OCI-LY3 (cell line): Measurements from ENCODE around the gene ECHS1.

ENCODE experiments used
- H2AFZ ChIP-seq: fragments of 200-600, 300-600 bp; shearing (Covaris generic); 2 replicates; pipeline ENCODE4 v1.6.0; 2014; ENCODE audit warnings: antibody characterized with exemption, low read depth, low read length
- H3K27ac ChIP-seq: fragments of 200-600, 300-600 bp; sonication (generic); 2 replicates; pipeline ENCODE4 v1.5.1; 2014; ENCODE audit warnings: mild to moderate bottlenecking, low read length, moderate library complexity, mixed read lengths
- H3K27me3 ChIP-seq: fragments of 200-600, 300-600 bp; sonication (generic); 2 replicates; pipeline ENCODE4 v1.6.1; 2014; ENCODE audit warnings: low read depth, low read length, mixed read lengths
- H3K36me3 ChIP-seq: fragments of 200-600, 300-600 bp; sonication (generic); replicated peaks from 2 replicates; pipeline ENCODE3; 2014; ENCODE audit warnings: low read depth, low read length, mixed read lengths
- H3K4me1 ChIP-seq: fragments of 300-600, 200-600 bp; sonication (generic); 2 replicates; pipeline ENCODE4 v1.6.1; 2014; ENCODE audit warnings: low read length, mixed read lengths
- H3K4me2 ChIP-seq: fragments of 200-600, 300-600 bp; sonication (generic); 2 replicates; pipeline ENCODE4 v1.6.1; 2014; ENCODE audit warnings: low read length, mixed read lengths
- H3K4me3 ChIP-seq: fragments of 300-600, 200-600 bp; sonication (generic); 2 replicates; pipeline ENCODE4 v1.5.1; 2014; ENCODE audit warnings: antibody characterized with exemption, mild to moderate bottlenecking, low read length, moderate library complexity
- H3K79me2 ChIP-seq: fragments of 300-600, 200-600 bp; shearing (Covaris generic); 2 replicates; pipeline ENCODE4 v1.6.1; 2014; ENCODE audit warnings: mild to moderate bottlenecking, low read length, mixed read lengths
- H3K9ac ChIP-seq: fragments of 300-600, 200-600 bp; shearing (Covaris generic); 2 replicates; pipeline ENCODE4 v1.6.0; 2014; ENCODE audit warnings: mild to moderate bottlenecking, low read length, moderate library complexity
- H3K9me3 ChIP-seq: fragments of 200-600, 300-600 bp; shearing (Covaris generic); 2 replicates; pipeline ENCODE4 v1.6.1; 2014; ENCODE audit warnings: low read length, mixed read lengths; ENCODE audit not compliant: insufficient read depth
- H4K20me1 ChIP-seq: fragments of 200-600, 300-600 bp; sonication (generic); 2 replicates; pipeline ENCODE4 v1.6.1; 2016; ENCODE audit warnings: low read length, mixed read lengths; ENCODE audit not compliant: insufficient read depth
- EZH2phosphoT487 ChIP-seq: fragments of 200-600 bp; shearing (Covaris generic); IDR thresholded peaks from 2 replicates; pipeline ENCODE4 v1.6.1; 2018; ENCODE audit warnings: antibody characterized with exemption, mixed run types, low read depth
- TF ChIP-seq, protein P1 (sequence below): fragments of 200-600, 300-600 bp; sonication (generic); IDR thresholded peaks from 2 replicates; pipeline ENCODE4 v1.5.1; 2014; ENCODE audit warnings: antibody characterized with exemption, low read length, low read depth

ECHS1 gene

DNA sequence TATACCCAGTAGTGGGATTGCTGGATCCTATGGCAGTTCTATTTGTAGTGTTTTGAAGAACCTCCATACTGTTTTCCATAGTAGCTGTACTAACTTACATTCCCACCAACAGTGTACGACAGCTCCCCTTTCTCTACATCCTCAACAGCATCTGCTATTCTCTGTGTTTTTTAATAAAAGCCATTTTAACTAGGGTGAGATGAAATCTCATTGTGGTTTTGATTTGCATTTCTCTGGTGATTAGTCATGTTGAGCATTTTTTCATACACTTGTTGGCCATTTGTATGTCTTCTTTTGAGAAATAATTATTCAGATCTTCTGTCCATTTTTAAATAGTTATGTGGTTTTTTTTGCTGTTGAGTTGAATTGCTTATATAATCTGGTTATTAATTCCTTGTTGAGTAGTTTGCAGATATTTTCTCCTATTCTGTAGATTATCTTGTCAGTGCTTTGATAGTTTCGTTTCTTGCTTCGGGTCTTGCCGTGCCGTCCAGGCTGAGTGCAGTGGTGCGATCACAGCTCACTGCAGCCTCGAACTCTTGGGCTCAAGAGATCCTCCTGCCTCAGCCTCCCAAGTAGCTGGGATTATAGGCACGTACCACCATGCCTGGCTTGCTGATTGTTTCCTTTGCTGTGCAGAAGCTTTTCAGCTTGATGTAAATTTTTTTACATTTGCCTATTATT is 32.8 kb upstream of the ECHS1 start:
- Histone ChIP-seq H3K27ac (no peak overlapping the region), H3K4me3 (no peak overlapping the region), H3K36me3 (peaks cover 61% of the 10 kb centered on the region)

DNA sequence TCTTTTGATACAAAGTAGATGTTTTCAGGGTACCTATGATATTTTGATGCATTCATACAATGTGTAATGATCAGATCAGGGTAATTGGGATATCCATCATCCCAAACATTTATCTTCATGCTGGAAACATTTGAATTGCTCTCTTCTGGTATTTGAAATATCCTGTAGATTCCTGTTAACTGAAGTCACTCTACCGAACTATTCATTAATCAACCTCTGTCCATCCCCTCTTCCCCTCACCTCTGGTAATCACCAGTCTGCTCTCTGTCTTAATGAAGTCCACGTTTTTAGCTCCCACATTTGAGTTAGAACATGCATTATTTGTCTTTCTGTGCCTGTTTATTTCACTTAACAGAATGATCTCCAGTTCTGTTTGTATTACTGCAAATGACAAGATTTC is 32.1 kb upstream of the ECHS1 start:
- TF ChIP-seq, protein P1, sequence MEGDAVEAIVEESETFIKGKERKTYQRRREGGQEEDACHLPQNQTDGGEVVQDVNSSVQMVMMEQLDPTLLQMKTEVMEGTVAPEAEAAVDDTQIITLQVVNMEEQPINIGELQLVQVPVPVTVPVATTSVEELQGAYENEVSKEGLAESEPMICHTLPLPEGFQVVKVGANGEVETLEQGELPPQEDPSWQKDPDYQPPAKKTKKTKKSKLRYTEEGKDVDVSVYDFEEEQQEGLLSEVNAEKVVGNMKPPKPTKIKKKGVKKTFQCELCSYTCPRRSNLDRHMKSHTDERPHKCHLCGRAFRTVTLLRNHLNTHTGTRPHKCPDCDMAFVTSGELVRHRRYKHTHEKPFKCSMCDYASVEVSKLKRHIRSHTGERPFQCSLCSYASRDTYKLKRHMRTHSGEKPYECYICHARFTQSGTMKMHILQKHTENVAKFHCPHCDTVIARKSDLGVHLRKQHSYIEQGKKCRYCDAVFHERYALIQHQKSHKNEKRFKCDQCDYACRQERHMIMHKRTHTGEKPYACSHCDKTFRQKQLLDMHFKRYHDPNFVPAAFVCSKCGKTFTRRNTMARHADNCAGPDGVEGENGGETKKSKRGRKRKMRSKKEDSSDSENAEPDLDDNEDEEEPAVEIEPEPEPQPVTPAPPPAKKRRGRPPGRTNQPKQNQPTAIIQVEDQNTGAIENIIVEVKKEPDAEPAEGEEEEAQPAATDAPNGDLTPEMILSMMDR: no peak
- TF ChIP-seq EZH2phosphoT487: no peak
- Histone ChIP-seq H3K27ac (no peak overlapping the region), H4K20me1 (peaks cover 12% of the 10 kb centered on the region)

More for the DNA sequence above, 32.8 kb upstream of the ECHS1 start:
- Histone ChIP-seq H3K79me2 (peaks cover 33% of the 10 kb centered on the region), H3K27me3 (no peaks in the 10 kb centered on the region), H3K9me3 (no peaks in the 10 kb centered on the region), H3K4me2 (peak overlapping the region; percentile 43), H4K20me1 (peaks cover 12% of the 10 kb centered on the region), H3K4me1 (peaks cover 12% of the 10 kb centered on the region), H2AFZ (no peak overlapping the region), H3K9ac (no peak overlapping the region)
- no peak for TF ChIP-seq EZH2phosphoT487
- TF ChIP-seq, protein P1: no peak

GRCh38 chr10:133403784-133404183 is 30.6 kb upstream of the ECHS1 start:
- peaks cover 12% of the 10 kb centered on the region for H4K20me1 ChIP-seq
- H3K36me3 ChIP-seq: peaks cover 44% of the 10 kb centered on the region
- no peak for TF ChIP-seq EZH2phosphoT487
- TF ChIP-seq, protein P1: no peak

More for the DNA sequence above, 32.1 kb upstream of the ECHS1 start:
- Histone ChIP-seq H3K36me3 (peaks cover 58% of the 10 kb centered on the region), H3K9ac (no peak overlapping the region), H3K4me1 (peaks cover 15% of the 10 kb centered on the region), H2AFZ (no peak overlapping the region), H3K4me3 (no peak overlapping the region), H3K9me3 (no peaks in the 10 kb centered on the region), H3K27me3 (no peaks in the 10 kb centered on the region), H3K4me2 (no peak overlapping the region), H3K79me2 (peaks cover 33% of the 10 kb centered on the region)

GRCh38 chr10:133403359-133403758 is 30.2 kb upstream of the ECHS1 start:
- Histone ChIP-seq H3K9ac (no peak overlapping the region), H2AFZ (no peak overlapping the region), H3K36me3 (peaks cover 40% of the 10 kb centered on the region), H3K4me2 (no peak overlapping the region), H3K9me3 (no peaks in the 10 kb centered on the region), H3K79me2 (peaks cover 22% of the 10 kb centered on the region), H4K20me1 (peaks cover 12% of the 10 kb centered on the region), H3K27me3 (no peaks in the 10 kb centered on the region), H3K27ac (no peak overlapping the region), H3K4me1 (peaks cover 15% of the 10 kb centered on the region), H3K4me3 (no peak overlapping the region)
- TF ChIP-seq, protein P1: no peak
- no peak for TF ChIP-seq EZH2phosphoT487

More at GRCh38 chr10:133403784-133404183, 30.6 kb upstream of the ECHS1 start:
- Histone ChIP-seq H3K27ac (no peak overlapping the region), H3K4me1 (peaks cover 15% of the 10 kb centered on the region), H3K9ac (no peak overlapping the region), H3K9me3 (no peaks in the 10 kb centered on the region), H2AFZ (no peak overlapping the region), H3K27me3 (no peaks in the 10 kb centered on the region), H3K79me2 (peaks cover 27% of the 10 kb centered on the region), H3K4me3 (no peak overlapping the region), H3K4me2 (no peak overlapping the region)
